Activated naive CD4-positive, alpha-beta T cell treated with anti-CD3 and anti-CD28 coated beads, Interleukin-2, amount 50 U/mL, for 24 hours (primary cell): ENCODE results near the gene SLC7A9.
"Not testable (repeated sequence)": the region's sequence is repeated elsewhere in the genome, so short reads cannot be mapped to it uniquely, and the experiment has no call there.

Experiments used
- H3K27ac Mint-ChIP-seq: one replicate; pipeline ENCODE4 v1.8.0; 2021; ENCODE audit warnings: mild to moderate bottlenecking, mixed read lengths
- H3K27me3 Mint-ChIP-seq: one replicate; pipeline ENCODE4 v1.8.0; 2021; ENCODE audit warnings: mixed read lengths
- H3K36me3 Mint-ChIP-seq: one replicate; pipeline ENCODE4 v1.8.0; 2021; ENCODE audit warnings: mixed read lengths
- H3K4me1 Mint-ChIP-seq: one replicate; pipeline ENCODE4 v1.8.0; 2021; ENCODE audit warnings: mixed read lengths
- H3K4me3 Mint-ChIP-seq: one replicate; pipeline ENCODE4 v1.8.0; 2021; ENCODE audit warnings: mild to moderate bottlenecking, mixed read lengths
- H3K9me3 Mint-ChIP-seq: one replicate; pipeline ENCODE4 v1.8.0; 2021; ENCODE audit warnings: mixed read lengths

Gene SLC7A9

GRCh38 chr19:32861596-32861995 lies 8.0 kb downstream of the SLC7A9 start:
- H3K4me3 Mint-ChIP-seq = no peak overlapping the region
- no peaks in the 10 kb centered on the region for H3K9me3 Mint-ChIP-seq
- H3K27me3 Mint-ChIP-seq = no peaks in the 10 kb centered on the region

GRCh38 chr19:32859591-32859990 lies 10.0 kb downstream of the SLC7A9 start:
- H3K9me3 Mint-ChIP-seq = no peaks in the 10 kb centered on the region
- H3K36me3 Mint-ChIP-seq = no peaks in the 10 kb centered on the region
- no peaks in the 10 kb centered on the region for H3K27me3 Mint-ChIP-seq
- H3K27ac Mint-ChIP-seq = no peak overlapping the region
- no peaks in the 10 kb centered on the region for H3K4me1 Mint-ChIP-seq
- H3K4me3 Mint-ChIP-seq = no peak overlapping the region

More at GRCh38 chr19:32861596-32861995, 8.0 kb downstream of the SLC7A9 start:
- H3K4me1 Mint-ChIP-seq = no peaks in the 10 kb centered on the region
- no peaks in the 10 kb centered on the region for H3K36me3 Mint-ChIP-seq
- no peak overlapping the region for H3K27ac Mint-ChIP-seq

GRCh38 chr19:32858559-32858958 lies 11.0 kb downstream of the SLC7A9 start:
- no peaks in the 10 kb centered on the region for H3K27me3 Mint-ChIP-seq
- H3K27ac Mint-ChIP-seq = no peak overlapping the region
- no peaks in the 10 kb centered on the region for H3K9me3 Mint-ChIP-seq
- no peak overlapping the region for H3K4me3 Mint-ChIP-seq
- H3K4me1 Mint-ChIP-seq = no peaks in the 10 kb centered on the region
- H3K36me3 Mint-ChIP-seq = no peaks in the 10 kb centered on the region

- no peaks in the 10 kb centered on the region for H3K27me3 Mint-ChIP-seq
- H3K9me3 Mint-ChIP-seq = no peaks in the 10 kb centered on the region
- no peak overlapping the region for H3K4me3 Mint-ChIP-seq
- no peaks in the 10 kb centered on the region for H3K36me3 Mint-ChIP-seq
- H3K4me1 Mint-ChIP-seq = no peaks in the 10 kb centered on the region
- H3K27ac Mint-ChIP-seq = no peak overlapping the region
These were observed 11.4 kb downstream of the SLC7A9 start for GRCh38 chr19:32858155-32858554.

- H3K27ac Mint-ChIP-seq = no peak overlapping the region
- no peaks in the 10 kb centered on the region for H3K9me3 Mint-ChIP-seq
- H3K4me3 Mint-ChIP-seq = no peak overlapping the region
- H3K27me3 Mint-ChIP-seq = no peaks in the 10 kb centered on the region
- H3K36me3 Mint-ChIP-seq = no peaks in the 10 kb centered on the region
- no peaks in the 10 kb centered on the region for H3K4me1 Mint-ChIP-seq
These were observed 12.0 kb downstream of the SLC7A9 start for GRCh38 chr19:32857584-32857983.

- H3K4me1 Mint-ChIP-seq, H3K36me3 Mint-ChIP-seq, H3K27me3 Mint-ChIP-seq, H3K27ac Mint-ChIP-seq, H3K4me3 Mint-ChIP-seq, H3K9me3 Mint-ChIP-seq: not testable (repeated sequence)
These were observed 12.7 kb downstream of the SLC7A9 start for GRCh38 chr19:32856818-32857217.

- Mint-ChIP-seq H3K27me3 (no peaks in the 10 kb centered on the region), H3K36me3 (peaks cover under 1% of the 10 kb centered on the region), H3K4me3 (no peak overlapping the region), H3K9me3 (no peaks in the 10 kb centered on the region), H3K4me1 (no peaks in the 10 kb centered on the region), H3K27ac (no peak overlapping the region)
These were observed 17.4 kb downstream of the SLC7A9 start for GRCh38 chr19:32852216-32852615.

GRCh38 chr19:32848035-32848434 lies 21.5 kb downstream of the SLC7A9 start:
- H3K27me3 Mint-ChIP-seq, H3K4me1 Mint-ChIP-seq, H3K4me3 Mint-ChIP-seq, H3K27ac Mint-ChIP-seq, H3K9me3 Mint-ChIP-seq, H3K36me3 Mint-ChIP-seq: not testable (repeated sequence)

GRCh38 chr19:32843716-32844245 lies 25.8 kb downstream of the SLC7A9 start:
- no peak overlapping the region for H3K4me3 Mint-ChIP-seq
- H3K9me3 Mint-ChIP-seq = no peaks in the 10 kb centered on the region
- no peaks in the 10 kb centered on the region for H3K27me3 Mint-ChIP-seq
- peaks cover 6% of the 10 kb centered on the region for H3K36me3 Mint-ChIP-seq
- H3K27ac Mint-ChIP-seq = no peak overlapping the region
- no peaks in the 10 kb centered on the region for H3K4me1 Mint-ChIP-seq

GRCh38 chr19:32842061-32842460 lies 27.5 kb downstream of the SLC7A9 start:
- Mint-ChIP-seq H3K4me3 (no peak overlapping the region), H3K36me3 (peaks cover 4% of the 10 kb centered on the region), H3K27ac (no peak overlapping the region), H3K4me1 (peaks cover 5% of the 10 kb centered on the region), H3K27me3 (no peaks in the 10 kb centered on the region), H3K9me3 (no peaks in the 10 kb centered on the region)

- Mint-ChIP-seq H3K27ac (no peak overlapping the region), H3K9me3 (no peaks in the 10 kb centered on the region), H3K36me3 (peaks cover 3% of the 10 kb centered on the region), H3K27me3 (no peaks in the 10 kb centered on the region), H3K4me1 (peaks cover 5% of the 10 kb centered on the region), H3K4me3 (no peak overlapping the region)
These were observed 32.0 kb downstream of the SLC7A9 start for GRCh38 chr19:32837531-32837930.

- not testable (repeated sequence) for H3K36me3 Mint-ChIP-seq, H3K27ac Mint-ChIP-seq, H3K27me3 Mint-ChIP-seq, H3K4me3 Mint-ChIP-seq, H3K9me3 Mint-ChIP-seq
- H3K4me1 Mint-ChIP-seq = peaks cover 12% of the 10 kb centered on the region
These were observed 36.2 kb downstream of the SLC7A9 start for GRCh38 chr19:32833388-32833787.

- H3K27ac Mint-ChIP-seq = not testable (repeated sequence)
These were observed 36.7 kb downstream of the SLC7A9 start for GRCh38 chr19:32832825-32833224.

GRCh38 chr19:32832094-32832493 lies 37.5 kb downstream of the SLC7A9 start:
- not testable (repeated sequence) for H3K27ac Mint-ChIP-seq, H3K36me3 Mint-ChIP-seq
- H3K4me1 Mint-ChIP-seq = peaks cover 12% of the 10 kb centered on the region

More at GRCh38 chr19:32832825-32833224, 36.7 kb downstream of the SLC7A9 start:
- not testable (repeated sequence) for H3K36me3 Mint-ChIP-seq, H3K27me3 Mint-ChIP-seq, H3K9me3 Mint-ChIP-seq, H3K4me3 Mint-ChIP-seq
- H3K4me1 Mint-ChIP-seq = peaks cover 15% of the 10 kb centered on the region

GRCh38 chr19:32831611-32832010 lies 38.0 kb downstream of the SLC7A9 start:
- H3K9me3 Mint-ChIP-seq = no peaks in the 10 kb centered on the region
- H3K4me3 Mint-ChIP-seq = no peak overlapping the region
- H3K36me3 Mint-ChIP-seq = no peaks in the 10 kb centered on the region
- no peaks in the 10 kb centered on the region for H3K27me3 Mint-ChIP-seq
- H3K4me1 Mint-ChIP-seq = peaks cover 12% of the 10 kb centered on the region
- no peak overlapping the region for H3K27ac Mint-ChIP-seq

More at GRCh38 chr19:32832094-32832493, 37.5 kb downstream of the SLC7A9 start:
- H3K27me3 Mint-ChIP-seq, H3K4me3 Mint-ChIP-seq, H3K9me3 Mint-ChIP-seq: not testable (repeated sequence)

GRCh38 chr19:32830231-32831014 lies 39.1 kb downstream of the SLC7A9 start:
- H3K4me1 Mint-ChIP-seq = peaks cover 12% of the 10 kb centered on the region

More at GRCh38 chr19:32830231-32831014, 39.1 kb downstream of the SLC7A9 start:
- H3K27me3 Mint-ChIP-seq = no peaks in the 10 kb centered on the region
- no peaks in the 10 kb centered on the region for H3K36me3 Mint-ChIP-seq
- no peak overlapping the region for H3K4me3 Mint-ChIP-seq
- H3K27ac Mint-ChIP-seq = no peak overlapping the region
- H3K9me3 Mint-ChIP-seq = no peaks in the 10 kb centered on the region
